T-helper 17 cell (primary cell): Measurements from ENCODE around the gene RAD51B. TPM values are rescaled to one million over a fixed set of nuclear protein-coding genes. Genes with fewer than 3 reads are reported as not detected.

Experiments
- ATAC-seq: fragments of 150-1000 bp; cut with Tn5 transposase; 2 replicates; pipeline ENCODE4 v1.10.0; 2021; ENCODE audit warnings: mild to moderate bottlenecking, moderate library complexity
- DNase-seq, 3 donors: peaks; one replicate each; pipeline versions ENCODE4 v3.0.0 to v3.0.0-alpha.2; 2020 to 2021
- H3K9me3 ChIP-seq: one replicate; pipeline ENCODE4 v1.7.0; 2013; ENCODE audit warnings: low read length, mild to moderate bottlenecking; ENCODE audit not compliant: control insufficient read depth, poor library complexity, severe bottlenecking
- H3K27ac Mint-ChIP-seq: one replicate; pipeline ENCODE4 v1.8.0; 2022; ENCODE audit warnings: mild to moderate bottlenecking, moderate library complexity, mixed read lengths
- H3K27me3 Mint-ChIP-seq: one replicate; pipeline ENCODE4 v1.8.0; 2022; ENCODE audit warnings: mixed read lengths
- H3K36me3 Mint-ChIP-seq: one replicate; pipeline ENCODE4 v1.8.0; 2022; ENCODE audit warnings: low read depth, mixed read lengths
- H3K4me1 Mint-ChIP-seq: one replicate; pipeline ENCODE4 v1.8.0; 2022; ENCODE audit warnings: mild to moderate bottlenecking, mixed read lengths
- H3K4me3 Mint-ChIP-seq: one replicate; pipeline ENCODE4 v1.8.0; 2022; ENCODE audit warnings: mild to moderate bottlenecking, moderate library complexity, mixed read lengths
- total RNA-seq, 4 donors: library from RNA in 2 of 4; stranded (reverse) in 2 of 4; gene quantifications; one replicate each; pipeline ENCODE4 v1.2.3 and lab custom pipeline; 2022 to 2026

RAD51B gene
- total RNA-seq, 2 donors from 2014 or later: 17.0 to 20.7 TPM

- no peaks in the 10 kb centered on the region for H3K27me3 Mint-ChIP-seq
Measured at GRCh38 chr14:68713782-68714181, 894.2 kb downstream of the RAD51B start.

DNA sequence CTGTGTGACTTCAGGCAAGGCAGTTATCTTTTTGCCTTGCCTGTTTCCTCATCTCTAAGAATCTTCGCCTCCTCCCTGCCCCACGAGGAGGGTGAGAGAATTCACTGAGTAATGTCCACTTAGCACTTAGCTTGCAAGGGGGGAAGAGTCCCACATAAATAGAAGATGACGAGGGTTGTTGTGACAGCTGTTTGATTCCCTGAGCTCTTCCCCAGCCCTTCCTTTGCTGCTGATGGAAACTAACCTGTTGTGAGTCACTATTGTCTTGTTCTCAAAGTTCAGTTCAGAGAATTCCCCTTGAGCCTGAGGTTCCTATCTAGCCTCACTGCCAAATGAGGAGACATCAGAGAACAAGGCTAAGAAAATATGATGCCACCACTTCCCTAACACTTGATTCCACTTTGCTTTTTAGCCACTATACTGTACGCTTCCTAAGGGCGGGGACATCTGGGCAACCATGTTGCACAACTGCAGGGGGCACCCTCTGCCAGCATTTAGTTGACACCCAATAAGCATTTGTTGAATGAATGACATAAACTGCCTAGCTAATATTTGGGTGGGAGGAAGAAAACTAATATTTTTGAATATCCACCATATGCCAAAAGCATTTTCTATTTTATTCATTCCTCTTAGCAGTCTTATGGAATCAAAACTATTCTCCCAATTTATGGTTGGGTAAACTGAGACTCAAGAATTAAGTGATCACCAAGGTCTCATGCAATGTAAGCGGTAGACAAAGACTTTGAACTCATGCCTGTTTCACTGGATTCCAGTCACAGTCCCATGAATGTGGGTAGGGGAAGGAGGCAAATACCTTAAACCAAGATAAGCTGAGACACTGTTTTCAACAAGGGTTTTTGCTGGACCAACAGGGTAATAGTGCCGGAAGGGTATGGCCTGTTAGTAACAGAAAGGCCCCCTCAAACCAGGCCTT, 895.7 kb downstream of the RAD51B start:
- Mint-ChIP-seq H3K36me3 (no peaks in the 10 kb centered on the region), H3K27me3 (no peaks in the 10 kb centered on the region), H3K4me1 (peaks cover 46% of the 10 kb centered on the region), H3K4me3 (no peak overlapping the region), H3K27ac (peak overlapping the region; percentile 35)
- ATAC-seq (no peak), DNase-seq (no peak)
- H3K9me3 ChIP-seq: no peaks in the 10 kb centered on the region

More at GRCh38 chr14:68713782-68714181, 894.2 kb downstream of the RAD51B start:
- Mint-ChIP-seq H3K4me3 (no peak overlapping the region), H3K27ac (peak overlapping the region; percentile 88), H3K4me1 (peaks cover 38% of the 10 kb centered on the region), H3K36me3 (no peaks in the 10 kb centered on the region)
- no peak for DNase-seq
- ATAC-seq: no peak
- H3K9me3 ChIP-seq: no peaks in the 10 kb centered on the region

GRCh38 chr14:68716698-68717097, 897.1 kb downstream of the RAD51B start:
- Mint-ChIP-seq H3K36me3 (no peaks in the 10 kb centered on the region), H3K4me3 (no peak overlapping the region), H3K27me3 (no peaks in the 10 kb centered on the region), H3K4me1 (peaks cover 42% of the 10 kb centered on the region), H3K27ac (peak overlapping the region; percentile 35)
- no peaks in the 10 kb centered on the region for H3K9me3 ChIP-seq
- DNase-seq (no peak), ATAC-seq (no peak)

DNA sequence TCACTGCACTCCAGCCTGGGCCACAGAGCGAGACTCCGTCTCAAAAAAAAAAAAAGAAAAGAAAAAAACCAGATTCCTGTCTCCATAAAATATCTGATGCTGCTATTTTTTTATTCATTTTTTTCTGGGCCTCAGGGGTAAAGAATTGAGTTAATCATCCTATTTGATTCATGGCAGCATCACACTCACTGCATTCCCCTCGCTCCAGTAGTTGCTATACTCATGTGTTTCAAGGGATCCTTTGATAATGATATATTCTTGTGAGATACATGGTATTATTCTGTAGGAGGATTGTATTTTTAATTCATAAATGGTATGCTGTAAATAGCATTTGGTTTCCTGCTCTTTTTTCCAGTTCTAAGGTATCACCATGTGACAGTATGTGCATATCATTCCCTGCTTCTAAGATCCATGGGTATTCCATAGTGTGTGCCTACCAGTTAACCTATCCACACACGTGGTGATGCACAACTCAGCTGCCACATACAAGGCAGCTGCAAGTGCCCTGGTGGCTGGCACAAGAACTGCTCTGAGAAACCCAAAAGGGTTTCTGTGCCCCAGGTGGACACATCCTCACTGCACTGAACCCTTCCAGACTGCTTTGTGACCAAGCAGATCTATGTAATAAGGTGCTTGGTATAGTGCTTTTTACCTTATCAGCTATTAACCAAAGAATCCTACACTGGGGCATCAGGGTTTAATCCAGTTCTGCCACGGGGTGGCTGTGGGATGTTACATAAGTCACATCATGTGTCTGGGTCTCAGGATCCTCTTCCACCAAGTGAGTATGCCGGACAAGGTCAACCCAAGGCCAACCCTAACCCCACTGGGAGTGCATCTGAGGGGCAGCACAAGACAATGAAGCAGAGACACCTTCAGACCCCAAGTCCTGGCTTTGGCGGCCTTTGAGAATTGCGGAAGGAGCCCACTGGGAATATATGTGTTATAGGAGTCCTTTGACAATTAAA, 898.7 kb downstream of the RAD51B start:
- Mint-ChIP-seq H3K27ac (no peak overlapping the region), H3K27me3 (no peaks in the 10 kb centered on the region), H3K36me3 (no peaks in the 10 kb centered on the region), H3K4me3 (no peak overlapping the region), H3K4me1 (peaks cover 26% of the 10 kb centered on the region)
- ATAC-seq: peak; percentile 48
- no peak for DNase-seq
- H3K9me3 ChIP-seq: no peaks in the 10 kb centered on the region

DNA sequence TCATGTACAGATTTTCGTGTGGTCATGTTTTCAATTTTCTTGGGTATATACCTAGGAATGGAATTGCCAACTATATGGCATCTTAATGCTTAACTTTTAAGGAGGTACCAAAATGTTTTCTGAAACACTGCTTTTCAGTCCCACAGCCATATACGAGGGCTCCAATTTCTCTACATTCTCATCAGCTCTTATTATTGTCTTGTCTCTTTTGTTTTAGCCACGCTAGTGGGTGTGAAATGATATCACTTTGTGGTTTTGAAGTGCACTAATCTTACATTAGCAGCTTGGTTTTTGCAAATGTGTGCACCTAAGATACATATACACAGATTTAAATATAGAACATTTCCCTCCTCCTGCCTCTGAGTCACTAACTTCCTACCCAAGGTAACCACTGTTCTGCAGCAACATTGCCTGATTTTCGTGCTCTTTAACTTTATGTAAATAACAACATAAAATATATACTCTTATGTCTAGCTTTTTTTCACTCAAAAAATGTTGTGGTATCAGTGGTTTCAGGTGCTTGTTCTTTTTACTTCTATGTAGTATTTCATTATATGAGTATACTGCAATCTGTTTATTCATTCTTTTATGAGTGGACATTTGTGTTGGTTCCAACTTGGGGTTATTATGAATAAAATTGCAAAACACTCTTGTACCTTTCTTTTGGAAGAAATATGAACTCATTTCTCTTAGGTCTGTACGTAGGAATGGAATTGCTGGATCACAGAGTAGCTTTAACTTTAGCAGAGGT, 900.2 kb downstream of the RAD51B start:
- ATAC-seq (peak; percentile 80), DNase-seq (no peak)
- H3K9me3 ChIP-seq: no peaks in the 10 kb centered on the region
- H3K27ac Mint-ChIP-seq: peak overlapping the region; percentile 66
- H3K27me3 Mint-ChIP-seq: no peaks in the 10 kb centered on the region
- H3K4me1 Mint-ChIP-seq: peaks cover 21% of the 10 kb centered on the region
- H3K4me3 Mint-ChIP-seq: no peak overlapping the region
- no peaks in the 10 kb centered on the region for H3K36me3 Mint-ChIP-seq

- Mint-ChIP-seq H3K27ac (no peak overlapping the region), H3K4me3 (no peak overlapping the region), H3K27me3 (no peaks in the 10 kb centered on the region), H3K36me3 (no peaks in the 10 kb centered on the region), H3K4me1 (peaks cover 15% of the 10 kb centered on the region)
- H3K9me3 ChIP-seq: no peaks in the 10 kb centered on the region
- ATAC-seq (no peak), DNase-seq (no peak)
Measured at GRCh38 chr14:68722186-68722585, 902.6 kb downstream of the RAD51B start.

- Mint-ChIP-seq H3K27ac (no peak overlapping the region), H3K27me3 (no peaks in the 10 kb centered on the region), H3K4me3 (no peak overlapping the region), H3K4me1 (peaks cover 15% of the 10 kb centered on the region), H3K36me3 (no peaks in the 10 kb centered on the region)
- no peaks in the 10 kb centered on the region for H3K9me3 ChIP-seq
- DNase-seq (no peak), ATAC-seq (no peak)
Measured at GRCh38 chr14:68722968-68723566, 903.5 kb downstream of the RAD51B start.

- peaks cover 17% of the 10 kb centered on the region for H3K4me1 Mint-ChIP-seq
- H3K27ac Mint-ChIP-seq: no peak overlapping the region
- ATAC-seq (no peak), DNase-seq (no peak)
- no peaks in the 10 kb centered on the region for H3K9me3 ChIP-seq
- no peaks in the 10 kb centered on the region for H3K36me3 Mint-ChIP-seq
- H3K4me3 Mint-ChIP-seq: no peak overlapping the region
- no peaks in the 10 kb centered on the region for H3K27me3 Mint-ChIP-seq
Measured at GRCh38 chr14:68723808-68724268, 904.3 kb downstream of the RAD51B start.

DNA sequence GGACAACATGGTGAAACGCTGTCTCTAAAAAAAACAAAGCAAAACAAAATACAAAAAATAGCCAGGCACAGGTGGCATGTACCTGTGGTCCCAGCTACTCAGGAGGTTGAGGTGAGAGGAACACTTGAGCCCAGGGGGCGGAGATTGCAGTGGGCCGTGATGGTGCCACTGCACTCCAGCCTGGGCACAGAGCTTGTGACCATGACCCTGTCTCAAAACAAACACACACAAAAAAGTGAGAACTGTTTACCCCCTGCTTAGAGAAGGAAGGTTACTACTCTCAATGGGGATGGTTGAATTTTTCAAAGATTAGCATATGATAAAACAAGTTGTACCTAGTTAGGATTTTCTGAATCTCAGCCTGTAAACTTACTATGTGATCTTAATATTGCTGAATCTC, 905.3 kb downstream of the RAD51B start:
- ATAC-seq: no peak
- Mint-ChIP-seq H3K27me3 (no peaks in the 10 kb centered on the region), H3K4me3 (no peak overlapping the region), H3K27ac (no peak overlapping the region), H3K36me3 (no peaks in the 10 kb centered on the region), H3K4me1 (peaks cover 10% of the 10 kb centered on the region)
- no peaks in the 10 kb centered on the region for H3K9me3 ChIP-seq
- no peak for DNase-seq

GRCh38 chr14:68726093-68726695, 906.6 kb downstream of the RAD51B start:
- Mint-ChIP-seq H3K4me3 (no peak overlapping the region), H3K4me1 (peaks cover 4% of the 10 kb centered on the region), H3K36me3 (no peaks in the 10 kb centered on the region), H3K27me3 (no peaks in the 10 kb centered on the region), H3K27ac (no peak overlapping the region)
- no peak for ATAC-seq
- DNase-seq: no peak
- H3K9me3 ChIP-seq: no peaks in the 10 kb centered on the region

GRCh38 chr14:68727315-68728047, 907.9 kb downstream of the RAD51B start:
- H3K27me3 Mint-ChIP-seq: no peaks in the 10 kb centered on the region
- ATAC-seq (no peak), DNase-seq (no peak)
- H3K36me3 Mint-ChIP-seq: no peaks in the 10 kb centered on the region
- H3K9me3 ChIP-seq: no peaks in the 10 kb centered on the region
- no peak overlapping the region for H3K27ac Mint-ChIP-seq
- H3K4me3 Mint-ChIP-seq: no peak overlapping the region
- peaks cover 4% of the 10 kb centered on the region for H3K4me1 Mint-ChIP-seq
